K562 (cell line): ENCODE results near the gene RNASEH2A. TPM values are rescaled to one million over a fixed set of nuclear protein-coding genes. Genes with fewer than 3 reads are reported as not detected.
A peak's percentile ranks its signal among the peaks of the same experiment; 100 is the strongest.

Experiments
- FUS ChIP-seq: fragments of 200-400 bp; formaldehyde crosslinking; optimal IDR thresholded peaks from 2 replicates; pipeline ENCODE3; 2017; ENCODE audit warnings: low read depth, low read length
- IFI16 ChIP-seq: fragments of 250-450 bp; sonication (Bioruptor Pico); IDR thresholded peaks from 2 replicates; pipeline ENCODE4 v2.1.2; 2022; ENCODE audit warnings: mild to moderate bottlenecking, inconsistent platforms
- IRF1 ChIP-seq: sonication (generic); formaldehyde crosslinking; IDR thresholded peaks from 2 replicates; pipeline ENCODE4 v1.8.0; 2022; ENCODE audit warnings: missing genetic modification reagents, mild to moderate bottlenecking, borderline replicate concordance
- MCM3 ChIP-seq: fragments of 450-650 bp; IDR thresholded peaks from 2 replicates; pipeline ENCODE4 v1.6.1; 2016
- NFATC3 ChIP-seq: fragments of 450-650 bp; IDR thresholded peaks from 2 replicates; pipeline ENCODE4 v1.6.1; 2017; ENCODE audit warnings: mild to moderate bottlenecking
- PHF8 ChIP-seq: fragments of 200-600 bp; sonication (generic); IDR thresholded peaks from 2 replicates; pipeline ENCODE4 v1.6.1; 2012; ENCODE audit warnings: mixed run types, mild to moderate bottlenecking, inconsistent platforms, low read length, moderate library complexity, borderline replicate concordance
- REST ChIP-seq, 2 experiments: fragments of 450-650 bp; formaldehyde crosslinking in 1 of 2; IDR thresholded peaks; 2 replicates each; pipeline versions ENCODE4 v1.4.0 to v1.6.1; 2014 to 2020; ENCODE audit warnings: mild to moderate bottlenecking in 2 of 2, borderline replicate concordance in 1 of 2, low read depth in 1 of 2
- ZSCAN32 ChIP-seq: fragments of 450-650 bp; formaldehyde crosslinking; IDR thresholded peaks from 2 replicates; pipeline ENCODE4 v1.4.0; 2020; ENCODE audit warnings: mild to moderate bottlenecking, moderate library complexity
- polyA plus RNA-seq, 8 experiments: library from polyadenylated mRNA; depleted of rRNA in 4 of 8; stranded (reverse) in 5 of 8; unstranded in 3 of 8; fragments of >200 nt; fragmentation: Nextera tagmentation in 2 of 8; fragmentation: Illumina TruSeq in 1 of 8; extraction: Ambion mirVana in 2 of 8; extraction: Trizol in 1 of 8; gene quantifications; 2 replicates each; pipeline versions ENCODE4 v1.2.1 to v1.2.3, GENCODE V29; 2011 to 2014; ENCODE audit warnings: inconsistent platforms in 1 of 8, missing spikeins in 1 of 8
- total RNA-seq, 7 experiments: library from RNA; depleted of rRNA in 6 of 7; stranded (reverse); fragments of >200 nt in 6 of 7; fragmentation: Illumina TruSeq in 2 of 7; extraction: Trizol in 2 of 7; gene quantifications; 2 replicates each; pipeline versions ENCODE4 v1.2.1 to v1.2.3, GENCODE V29; 2011 to 2021; ENCODE audit warnings: low replicate concordance in 1 of 7
- TF ChIP-seq, protein P1 (sequence below): sonication (generic); formaldehyde crosslinking; IDR thresholded peaks from 2 replicates; pipeline ENCODE4 v1.8.1; 2023; ENCODE audit warnings: mild to moderate bottlenecking, missing genetic modification reagents
- TF ChIP-seq, protein P2 (sequence below): sonication (generic); formaldehyde crosslinking; IDR thresholded peaks from 2 replicates; pipeline ENCODE4 v1.8.0; 2022; ENCODE audit warnings: mild to moderate bottlenecking, missing genetic modification reagents

The RNASEH2A gene
- total and polyA plus RNA-seq, 9 of the 15 experiments (the other 6 are each of a cell fraction or from before 2014, with no cell fraction given), result 22.3 to 78.0 (median 61.7) TPM

DNA sequence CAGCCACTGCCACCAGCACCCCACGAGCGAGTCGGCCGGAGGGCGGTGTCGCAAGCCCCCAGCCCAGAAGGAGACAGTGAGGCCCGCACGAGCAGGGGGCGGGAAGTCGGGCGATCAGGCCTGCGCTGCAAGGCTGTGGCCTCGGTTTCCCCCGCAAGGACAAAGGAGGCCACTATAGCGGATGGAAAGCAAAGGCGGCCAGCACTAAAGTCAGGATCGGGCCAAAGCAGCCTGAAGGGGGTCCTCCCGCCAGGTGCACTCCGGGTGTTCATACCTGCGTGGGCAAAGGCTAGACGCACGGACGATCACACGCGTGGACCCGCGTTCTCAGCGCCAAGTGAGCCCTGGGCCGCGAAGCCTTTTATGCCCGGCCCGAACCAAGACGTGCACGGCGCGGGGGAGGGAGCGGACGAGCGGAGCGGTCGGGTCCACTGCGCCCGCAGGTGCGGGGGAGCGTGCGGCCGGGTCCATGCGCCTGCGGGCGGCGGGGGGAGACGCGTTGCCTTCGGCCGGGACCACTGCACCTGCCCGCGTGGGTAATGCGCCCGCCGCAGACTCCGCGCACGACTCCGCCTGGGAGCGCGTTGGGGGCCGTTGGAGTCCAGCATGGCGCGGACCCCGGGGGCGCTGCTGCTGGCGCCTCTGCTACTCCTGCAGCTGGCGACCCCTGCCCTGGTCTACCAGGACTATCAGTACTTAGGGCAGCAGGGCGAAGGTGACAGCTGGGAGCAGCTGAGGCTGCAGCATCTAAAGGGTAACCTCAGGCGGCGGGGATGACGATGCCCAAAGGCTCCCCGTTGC is 4.7 kb upstream of the RNASEH2A start, which contains the start of the genes PRDX2 and THSD8 (continued):
- TF ChIP-seq, protein P1, sequence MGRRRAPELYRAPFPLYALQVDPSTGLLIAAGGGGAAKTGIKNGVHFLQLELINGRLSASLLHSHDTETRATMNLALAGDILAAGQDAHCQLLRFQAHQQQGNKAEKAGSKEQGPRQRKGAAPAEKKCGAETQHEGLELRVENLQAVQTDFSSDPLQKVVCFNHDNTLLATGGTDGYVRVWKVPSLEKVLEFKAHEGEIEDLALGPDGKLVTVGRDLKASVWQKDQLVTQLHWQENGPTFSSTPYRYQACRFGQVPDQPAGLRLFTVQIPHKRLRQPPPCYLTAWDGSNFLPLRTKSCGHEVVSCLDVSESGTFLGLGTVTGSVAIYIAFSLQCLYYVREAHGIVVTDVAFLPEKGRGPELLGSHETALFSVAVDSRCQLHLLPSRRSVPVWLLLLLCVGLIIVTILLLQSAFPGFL (CRISPR knock-in tag), result no peak
- TF ChIP-seq REST (IDR thresholded peaks at IDR 0.05; ENCODE audit: borderline replicate concordance) (no peak), REST (CRISPR knock-in tag; IDR thresholded peaks at IDR 0.05; ENCODE audit: low read depth) (no peak; the same call in 1 of the 2 replicates), NFATC3 (no peak), MCM3 (no peak), ZSCAN32 (no peak), PHF8 (peak; percentile 99), IRF1 (CRISPR knock-in tag) (no peak), FUS (peak; percentile 74), IFI16 (CRISPR knock-in tag) (no peak)
- TF ChIP-seq, protein P2, sequence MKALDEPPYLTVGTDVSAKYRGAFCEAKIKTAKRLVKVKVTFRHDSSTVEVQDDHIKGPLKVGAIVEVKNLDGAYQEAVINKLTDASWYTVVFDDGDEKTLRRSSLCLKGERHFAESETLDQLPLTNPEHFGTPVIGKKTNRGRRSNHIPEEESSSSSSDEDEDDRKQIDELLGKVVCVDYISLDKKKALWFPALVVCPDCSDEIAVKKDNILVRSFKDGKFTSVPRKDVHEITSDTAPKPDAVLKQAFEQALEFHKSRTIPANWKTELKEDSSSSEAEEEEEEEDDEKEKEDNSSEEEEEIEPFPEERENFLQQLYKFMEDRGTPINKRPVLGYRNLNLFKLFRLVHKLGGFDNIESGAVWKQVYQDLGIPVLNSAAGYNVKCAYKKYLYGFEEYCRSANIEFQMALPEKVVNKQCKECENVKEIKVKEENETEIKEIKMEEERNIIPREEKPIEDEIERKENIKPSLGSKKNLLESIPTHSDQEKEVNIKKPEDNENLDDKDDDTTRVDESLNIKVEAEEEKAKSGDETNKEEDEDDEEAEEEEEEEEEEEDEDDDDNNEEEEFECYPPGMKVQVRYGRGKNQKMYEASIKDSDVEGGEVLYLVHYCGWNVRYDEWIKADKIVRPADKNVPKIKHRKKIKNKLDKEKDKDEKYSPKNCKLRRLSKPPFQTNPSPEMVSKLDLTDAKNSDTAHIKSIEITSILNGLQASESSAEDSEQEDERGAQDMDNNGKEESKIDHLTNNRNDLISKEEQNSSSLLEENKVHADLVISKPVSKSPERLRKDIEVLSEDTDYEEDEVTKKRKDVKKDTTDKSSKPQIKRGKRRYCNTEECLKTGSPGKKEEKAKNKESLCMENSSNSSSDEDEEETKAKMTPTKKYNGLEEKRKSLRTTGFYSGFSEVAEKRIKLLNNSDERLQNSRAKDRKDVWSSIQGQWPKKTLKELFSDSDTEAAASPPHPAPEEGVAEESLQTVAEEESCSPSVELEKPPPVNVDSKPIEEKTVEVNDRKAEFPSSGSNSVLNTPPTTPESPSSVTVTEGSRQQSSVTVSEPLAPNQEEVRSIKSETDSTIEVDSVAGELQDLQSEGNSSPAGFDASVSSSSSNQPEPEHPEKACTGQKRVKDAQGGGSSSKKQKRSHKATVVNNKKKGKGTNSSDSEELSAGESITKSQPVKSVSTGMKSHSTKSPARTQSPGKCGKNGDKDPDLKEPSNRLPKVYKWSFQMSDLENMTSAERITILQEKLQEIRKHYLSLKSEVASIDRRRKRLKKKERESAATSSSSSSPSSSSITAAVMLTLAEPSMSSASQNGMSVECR (CRISPR knock-in tag), result peak; percentile 45; the same call in 1 of the 2 replicates
